CD14-positive monocyte (primary cell): ENCODE measurements around the gene IFNGR1. TPM values are rescaled to one million over a fixed set of nuclear protein-coding genes. Genes with fewer than 3 reads are reported as not detected.

Experiments used
- DNase-seq, 3 donors: peaks; one replicate each; pipeline ENCODE4 v3.0.0-alpha.2; 2011 to 2022
- H2AFZ ChIP-seq: 2 replicates; pipeline ENCODE4 v1.6.0; 2012; ENCODE audit warnings: mild to moderate bottlenecking, low read depth, low read length, inconsistent platforms; ENCODE audit not compliant: insufficient read depth, poor library complexity, severe bottlenecking
- H3K27ac ChIP-seq, 2 donors: 1 replicate in 1 of 2; 2 replicates in 1 of 2; pipeline ENCODE4 v1.5.1; 2012 to 2013; ENCODE audit warnings: low read length in 2 of 2, control low read depth in 1 of 2, inconsistent platforms in 1 of 2, low read depth in 1 of 2, mild to moderate bottlenecking in 1 of 2
- H3K27me3 ChIP-seq, 2 donors: one replicate each; pipeline versions ENCODE4 v1.6.0 to v1.6.1; 2011 to 2013; ENCODE audit warnings: low read length in 2 of 2; ENCODE audit not compliant: control insufficient read depth in 2 of 2, insufficient read depth in 2 of 2
- H3K36me3 ChIP-seq, 2 donors: replicated peaks in 1 of 2; 1 replicate in 1 of 2; 2 replicates in 1 of 2; pipeline versions ENCODE4 v1.5.1 to v1.6.1; 2012 to 2013; ENCODE audit warnings: low read length in 2 of 2, control low read depth in 1 of 2, inconsistent platforms in 1 of 2, mild to moderate bottlenecking in 1 of 2; ENCODE audit not compliant: insufficient read depth in 2 of 2, control insufficient read depth in 1 of 2
- H3K4me1 ChIP-seq, 2 donors: 1 replicate in 1 of 2; 2 replicates in 1 of 2; pipeline versions ENCODE4 v1.5.1 to v1.6.1; 2012 to 2013; ENCODE audit warnings: low read length in 2 of 2, control low read depth in 1 of 2, inconsistent platforms in 1 of 2, mild to moderate bottlenecking in 1 of 2, moderate library complexity in 1 of 2; ENCODE audit not compliant: insufficient read depth in 2 of 2, control insufficient read depth in 1 of 2
- H3K4me2 ChIP-seq: replicated peaks from 2 replicates; pipeline ENCODE3; 2012; ENCODE audit warnings: low read length, moderate library complexity, mild to moderate bottlenecking; ENCODE audit not compliant: poor library complexity, severe bottlenecking; ENCODE audit errors: extremely low read depth
- H3K4me3 ChIP-seq, 3 experiments: fragments of 200-600 bp in 1 of 3; sonication (generic) in 1 of 3; replicated peaks in 1 of 3; 1 replicate in 2 of 3; 2 replicates in 1 of 3; pipeline ENCODE4 v1.5.1; 2011 to 2013; ENCODE audit warnings: low read length in 3 of 3, mild to moderate bottlenecking in 3 of 3, control low read depth in 2 of 3, low read depth in 2 of 3, inconsistent platforms in 1 of 3, moderate library complexity in 1 of 3
- H3K79me2 ChIP-seq: 2 replicates; pipeline ENCODE4 v1.6.0; 2012; ENCODE audit warnings: mild to moderate bottlenecking, control low read depth, inconsistent platforms, low read length, moderate library complexity; ENCODE audit not compliant: insufficient read depth
- H3K9ac ChIP-seq: 2 replicates; pipeline ENCODE4 v1.6.0; 2017; ENCODE audit warnings: low read length, mild to moderate bottlenecking; ENCODE audit not compliant: insufficient read depth, poor library complexity, severe bottlenecking
- H3K9me3 ChIP-seq, 2 donors: replicated peaks in 1 of 2; 1 replicate in 1 of 2; 2 replicates in 1 of 2; pipeline versions ENCODE4 v1.5.1 to v1.6.1; 2012 to 2013; ENCODE audit warnings: low read length in 2 of 2, control low read depth in 1 of 2; ENCODE audit not compliant: control insufficient read depth in 1 of 2, insufficient read depth in 1 of 2
- H4K20me1 ChIP-seq: 2 replicates; pipeline ENCODE4 v1.6.0; 2012; ENCODE audit warnings: mild to moderate bottlenecking, low read length, control low read depth, moderate library complexity; ENCODE audit not compliant: insufficient read depth
- H3K27ac Mint-ChIP-seq, 7 donors: one replicate each; pipeline ENCODE4 v1.8.0; 2020; ENCODE audit warnings: mild to moderate bottlenecking in 7 of 7, mixed read lengths in 7 of 7, moderate library complexity in 6 of 7, inconsistent platforms in 2 of 7
- H3K27me3 Mint-ChIP-seq, 3 donors: one replicate each; pipeline ENCODE4 v1.8.0; 2021 to 2022; ENCODE audit warnings: low read depth in 3 of 3, mild to moderate bottlenecking in 3 of 3, mixed read lengths in 3 of 3, moderate library complexity in 3 of 3, inconsistent platforms in 1 of 3
- H3K36me3 Mint-ChIP-seq, 2 donors: one replicate each; pipeline ENCODE4 v1.8.0; 2020; ENCODE audit warnings: mixed read lengths in 2 of 2, inconsistent platforms in 1 of 2, mild to moderate bottlenecking in 1 of 2
- H3K4me1 Mint-ChIP-seq: one replicate; pipeline ENCODE4 v1.8.0; 2020; ENCODE audit warnings: mild to moderate bottlenecking, mixed read lengths
- H3K4me3 Mint-ChIP-seq, 2 donors: one replicate each; pipeline ENCODE4 v1.8.0; 2020; ENCODE audit warnings: mild to moderate bottlenecking in 2 of 2, mixed read lengths in 2 of 2, moderate library complexity in 1 of 2
- H3K9me3 Mint-ChIP-seq, 7 donors: one replicate each; pipeline ENCODE4 v1.8.0; 2020 to 2022; ENCODE audit warnings: mixed read lengths in 7 of 7, mild to moderate bottlenecking in 6 of 7, moderate library complexity in 6 of 7, inconsistent platforms in 2 of 7
- CTCF ChIP-seq: fragments of 200-600 bp; IDR thresholded peaks from one replicate; pipeline ENCODE4 v1.8.0; 2022; ENCODE audit warnings: antibody characterized with exemption, mild to moderate bottlenecking
- WGBS: methylation state at CpG from one replicate; pipeline ENCODE4 v1.1.5; 2013; ENCODE audit warnings: missing lambda C conversion rate; ENCODE audit not compliant: insufficient coverage; 5-methylcytosine and 5-hydroxymethylcytosine counted together
- intact Hi-C, 2 donors: fragments of 100-400 bp; cut with micrococcal nuclease; formaldehyde crosslinking; loops; one replicate each; pipeline versions ENCODE4 v1.15.0 to v1.15.1; 2023
- polyA plus RNA-seq, 3 donors: library from polyadenylated mRNA; depleted of rRNA in 1 of 3; unstranded in 2 of 3; stranded (reverse) in 1 of 3; fragments of 300-500 nt in 2 of 3; fragments of >200 nt in 1 of 3; fragmentation: Illumina TruSeq in 2 of 3; gene quantifications; 1 replicate in 2 of 3; 2 replicates in 1 of 3; pipeline ENCODE4 v1.2.3, GENCODE V29; 2012 to 2021

Gene IFNGR1
- polyA plus RNA-seq, 3 donors, result 204 to 372 (median 364) TPM

- H3K36me3 ChIP-seq, result no peaks in the 10 kb centered on the region
- H2AFZ ChIP-seq, result no peak overlapping the region
- H3K9ac ChIP-seq, result peak overlapping the region; percentile 27
- peaks cover 8% of the 10 kb centered on the region for H4K20me1 ChIP-seq
- Mint-ChIP-seq H3K36me3 (peaks cover 7 to 12% of the 10 kb centered on the region in 2 donors), H3K4me3 (no peak overlapping the region), H3K4me1 (peaks cover 77% of the 10 kb centered on the region), H3K27ac (peak overlapping the region; percentile 86 to 100 (median 100)), H3K9me3 (peaks cover 0 to 4% (median 0%) of the 10 kb centered on the region in 7 donors), H3K27me3 (peaks cover 0 to 5% (median 0%) of the 10 kb centered on the region in 3 donors)
- no peaks in the 10 kb centered on the region for H3K27me3 ChIP-seq
- no peak for TF ChIP-seq CTCF
- H3K27ac ChIP-seq, result peak overlapping the region; percentile 58 to 99
- DNase-seq, result peak; percentile 76 to 90 (median 83)
- intact Hi-C loops, result loop anchor here in 1 of 2 donors (5.0 kb wide), 1 partner anchor 50 kb away; no protein-coding TSS in a partner anchor
- no CpG with 5 or more reads among the region's 3 CpGs for WGBS
- H3K4me1 ChIP-seq, result peaks cover 80 to 84% of the 10 kb centered on the region in 2 donors
- H3K4me2 ChIP-seq, result peak overlapping the region; percentile 56
- peak overlapping the region in 1 of 3 experiments; percentile 53 for H3K4me3 ChIP-seq
- peaks cover 42% of the 10 kb centered on the region for H3K79me2 ChIP-seq
- H3K9me3 ChIP-seq, result no peaks in the 10 kb centered on the region
Observed at GRCh38 chr6:137222381-137222780, 3.2 kb upstream of the IFNGR1 start.

DNA sequence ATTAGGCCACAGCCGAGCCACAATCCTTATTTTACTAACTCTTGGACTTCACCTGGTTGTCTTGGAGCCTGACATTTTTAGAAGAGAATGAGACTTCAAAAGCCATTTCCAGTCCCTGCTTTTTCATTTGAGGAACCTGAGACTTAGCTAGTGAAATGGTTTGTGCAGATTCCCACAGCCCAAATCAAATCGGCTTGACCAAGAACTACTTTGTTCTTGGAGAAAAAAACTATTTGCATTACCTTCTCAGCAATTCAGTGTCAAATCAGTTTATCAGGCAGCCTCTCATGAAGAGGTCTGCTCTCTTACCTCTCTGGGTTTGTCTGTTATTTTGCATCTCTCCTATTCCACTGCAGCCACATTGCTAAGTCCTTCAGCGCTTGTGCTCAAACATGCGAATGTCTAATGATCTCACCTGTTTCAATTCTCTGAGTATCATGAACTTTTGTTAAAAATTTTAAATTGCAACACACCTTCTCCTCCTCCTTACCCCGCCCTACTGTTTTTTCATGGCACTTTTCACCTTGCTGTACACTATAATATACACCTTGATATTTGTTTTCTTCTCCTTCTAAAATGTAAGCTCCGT lies 573 bp upstream of the IFNGR1 start:
- H3K4me3 ChIP-seq, result peak overlapping the region; percentile 18 to 94 (median 20)
- no CpG with 5 or more reads among the region's 6 CpGs for WGBS
- intact Hi-C loops, result loop anchor here in 1 of 2 donors (2.0 to 5.0 kb wide), 4 partner anchors 21 to 93 kb away; no protein-coding TSS in a partner anchor
- H3K4me1 ChIP-seq, result peaks cover 79 to 84% of the 10 kb centered on the region in 2 donors
- Mint-ChIP-seq H3K36me3 (peaks cover 24 to 32% of the 10 kb centered on the region in 2 donors), H3K4me3 (peak overlapping the region; percentile 94 to 99), H3K27ac (peak overlapping the region; percentile 99 to 100 (median 100)), H3K9me3 (peaks cover 0 to 4% (median 0%) of the 10 kb centered on the region in 7 donors), H3K27me3 (peaks cover 0 to 9% (median 0%) of the 10 kb centered on the region in 3 donors), H3K4me1 (peaks cover 76% of the 10 kb centered on the region)
- TF ChIP-seq CTCF, result no peak
- H3K4me2 ChIP-seq, result peak overlapping the region; percentile 97
- peak overlapping the region; percentile 99 for H3K9ac ChIP-seq
- no peaks in the 10 kb centered on the region for H3K27me3 ChIP-seq
- no peaks in the 10 kb centered on the region for H3K9me3 ChIP-seq
- no peak overlapping the region for H2AFZ ChIP-seq
- H3K27ac ChIP-seq, result peak overlapping the region; percentile 99
- peaks cover 69% of the 10 kb centered on the region for H3K79me2 ChIP-seq
- peaks cover 0 to 9% of the 10 kb centered on the region in 2 donors for H3K36me3 ChIP-seq
- DNase-seq, result no peak
- peaks cover 34% of the 10 kb centered on the region for H4K20me1 ChIP-seq
